LNCaP clone FGC (cell line): Measurements from ENCODE around the gene MYO18B.

Experiments
- DNase-seq: peaks from one replicate; pipeline ENCODE4 v3.0.0-alpha.2; 2011; ENCODE audit warnings: low read depth
- H3K4me3 ChIP-seq: 2 replicates; pipeline ENCODE4 v1.5.1; 2011; ENCODE audit warnings: mild to moderate bottlenecking, low read depth, low read length, control low read depth
- TF ChIP-seq, protein P1 (sequence below): IDR thresholded peaks from 2 replicates; pipeline ENCODE4 v1.5.1; 2012; ENCODE audit warnings: mild to moderate bottlenecking; ENCODE audit not compliant: control insufficient read depth, insufficient read depth; ENCODE audit errors: extremely low read depth

Gene MYO18B

DNA sequence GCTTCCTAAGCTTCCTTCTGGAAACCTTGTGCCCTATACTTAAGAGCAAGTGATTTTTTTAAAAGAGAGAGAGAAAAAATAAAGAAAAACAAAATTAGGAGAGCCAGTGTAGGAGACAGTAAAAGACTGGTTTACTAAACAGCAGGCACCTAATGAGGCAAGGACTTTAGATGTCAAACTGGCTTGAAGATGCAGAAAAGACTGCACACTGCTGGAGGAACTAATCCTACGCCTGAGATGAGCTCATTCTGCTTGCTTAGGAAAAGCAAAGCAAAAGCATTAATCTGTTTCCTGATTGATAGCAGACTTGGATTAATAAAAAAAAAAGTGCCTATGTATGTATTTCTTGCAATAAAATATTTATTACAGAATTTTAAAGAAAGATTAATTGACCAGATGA lies 313.7 kb downstream of the MYO18B start:
- TF ChIP-seq, protein P1, sequence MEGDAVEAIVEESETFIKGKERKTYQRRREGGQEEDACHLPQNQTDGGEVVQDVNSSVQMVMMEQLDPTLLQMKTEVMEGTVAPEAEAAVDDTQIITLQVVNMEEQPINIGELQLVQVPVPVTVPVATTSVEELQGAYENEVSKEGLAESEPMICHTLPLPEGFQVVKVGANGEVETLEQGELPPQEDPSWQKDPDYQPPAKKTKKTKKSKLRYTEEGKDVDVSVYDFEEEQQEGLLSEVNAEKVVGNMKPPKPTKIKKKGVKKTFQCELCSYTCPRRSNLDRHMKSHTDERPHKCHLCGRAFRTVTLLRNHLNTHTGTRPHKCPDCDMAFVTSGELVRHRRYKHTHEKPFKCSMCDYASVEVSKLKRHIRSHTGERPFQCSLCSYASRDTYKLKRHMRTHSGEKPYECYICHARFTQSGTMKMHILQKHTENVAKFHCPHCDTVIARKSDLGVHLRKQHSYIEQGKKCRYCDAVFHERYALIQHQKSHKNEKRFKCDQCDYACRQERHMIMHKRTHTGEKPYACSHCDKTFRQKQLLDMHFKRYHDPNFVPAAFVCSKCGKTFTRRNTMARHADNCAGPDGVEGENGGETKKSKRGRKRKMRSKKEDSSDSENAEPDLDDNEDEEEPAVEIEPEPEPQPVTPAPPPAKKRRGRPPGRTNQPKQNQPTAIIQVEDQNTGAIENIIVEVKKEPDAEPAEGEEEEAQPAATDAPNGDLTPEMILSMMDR, result no peak
- DNase-seq, result no peak
- H3K4me3 ChIP-seq, result no peak overlapping the region

DNA sequence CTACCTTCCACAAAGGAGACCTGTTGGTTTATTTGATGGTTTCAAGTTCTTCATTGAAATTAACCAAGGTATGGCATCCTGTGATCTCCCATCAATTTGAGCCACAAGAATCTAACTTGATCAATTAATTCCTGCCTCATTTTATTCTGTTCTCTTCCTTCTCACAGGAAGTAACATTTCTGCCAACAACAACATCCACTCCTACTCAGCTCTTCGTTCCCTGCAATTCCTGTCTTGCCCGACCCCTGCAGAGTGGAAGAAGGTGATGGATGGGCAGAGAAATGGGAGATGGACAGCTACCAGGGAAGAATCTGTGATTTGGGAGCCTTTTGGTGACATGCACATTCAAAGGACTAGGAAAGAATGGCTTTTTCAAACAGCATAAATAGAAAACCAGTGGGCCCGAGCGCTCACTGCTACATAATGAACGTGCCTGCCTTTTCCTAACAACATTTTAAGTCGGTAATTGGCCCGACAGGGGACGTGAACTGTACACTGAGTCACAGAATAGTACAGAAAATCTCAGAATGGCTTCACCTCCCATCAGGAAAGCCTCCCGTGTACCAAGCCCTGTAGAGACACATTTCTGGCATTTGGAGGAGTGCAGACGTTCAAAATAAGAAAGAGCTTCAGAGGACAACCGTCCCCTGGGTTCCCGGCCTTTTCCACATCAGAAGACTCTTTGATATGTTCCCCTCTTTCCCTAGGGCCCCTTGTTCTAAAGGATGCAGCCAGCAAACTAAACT lies 314.6 kb downstream of the MYO18B start:
- TF ChIP-seq, protein P1, result no peak
- no peak for DNase-seq
- H3K4me3 ChIP-seq, result no peak overlapping the region

- no peak for DNase-seq
- TF ChIP-seq, protein P1, result no peak
- no peak overlapping the region for H3K4me3 ChIP-seq
Measured at GRCh38 chr22:26057731-26058130, 315.7 kb downstream of the MYO18B start.

DNA sequence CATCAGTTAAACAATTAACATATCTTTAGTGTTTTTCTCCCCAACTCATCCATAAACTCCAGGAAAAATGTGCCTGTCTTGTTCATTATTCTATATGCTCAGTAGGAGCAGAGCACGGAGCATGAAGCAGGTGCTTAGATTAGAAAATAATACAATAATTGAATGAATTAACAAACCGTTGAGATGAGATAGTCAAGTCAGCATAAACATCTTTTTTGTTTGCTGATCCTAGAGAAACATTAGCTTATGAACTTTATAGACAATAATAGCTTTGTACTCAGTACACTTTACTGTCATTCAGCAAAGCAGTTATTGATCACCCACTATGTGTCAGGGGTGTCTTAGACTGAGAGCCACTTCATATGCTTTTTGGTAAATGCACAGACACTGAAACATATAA lies 322.1 kb downstream of the MYO18B start:
- H3K4me3 ChIP-seq, result no peak overlapping the region
- TF ChIP-seq, protein P1, result no peak
- no peak for DNase-seq

GRCh38 chr22:26065847-26066246 lies 323.9 kb downstream of the MYO18B start:
- TF ChIP-seq, protein P1, result no peak
- DNase-seq, result no peak
- H3K4me3 ChIP-seq, result no peak overlapping the region

DNA sequence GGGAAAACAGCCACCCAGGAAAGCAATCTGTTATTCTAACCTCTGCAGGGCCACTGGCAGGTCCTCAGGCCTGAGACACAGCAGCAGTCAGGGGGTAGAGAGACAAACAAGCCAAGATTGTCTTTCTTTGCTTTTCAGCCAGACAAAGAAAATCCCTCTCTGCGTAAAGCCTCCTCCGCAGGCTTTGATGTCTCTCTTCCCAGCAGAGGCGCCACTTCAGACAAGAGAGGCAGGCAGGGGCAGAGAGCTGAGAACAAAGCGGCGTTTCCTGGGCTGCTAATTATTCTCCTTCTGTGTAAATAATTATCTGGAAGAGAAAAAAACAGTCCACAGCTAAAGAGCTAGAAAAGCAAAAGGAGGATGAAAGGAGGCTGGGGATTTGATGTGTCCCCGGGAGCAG lies 324.5 kb downstream of the MYO18B start:
- TF ChIP-seq, protein P1, result no peak
- no peak overlapping the region for H3K4me3 ChIP-seq
- DNase-seq, result no peak

GRCh38 chr22:26068571-26068970 lies 326.6 kb downstream of the MYO18B start:
- DNase-seq, result no peak
- TF ChIP-seq, protein P1, result no peak
- no peak overlapping the region for H3K4me3 ChIP-seq
